Neural cell (in vitro differentiated cells): ENCODE measurements around the gene FNDC11. TPM values are rescaled to one million over a fixed set of nuclear protein-coding genes. Genes with fewer than 3 reads are reported as not detected.

Experiments used
- H2AFZ ChIP-seq: fragments of 200-600, 300-800 bp; sonication (generic), shearing (Covaris generic); 2 replicates; pipeline ENCODE4 v1.6.0; 2014; ENCODE audit warnings: low read depth, mild to moderate bottlenecking, antibody characterized with exemption, low read length, moderate library complexity
- H3F3A ChIP-seq: fragments of 200-600 bp; shearing (Covaris generic); 2 replicates; pipeline ENCODE4 v1.6.1; 2016; ENCODE audit warnings: mild to moderate bottlenecking, moderate library complexity, mixed read lengths, antibody characterized with exemption, low read length; ENCODE audit not compliant: insufficient read depth, poor library complexity, severe bottlenecking
- H3K27ac ChIP-seq: fragments of 200-600, 300-800 bp; sonication (generic), shearing (Covaris generic); 2 replicates; pipeline ENCODE4 v1.5.1; 2014; ENCODE audit warnings: mild to moderate bottlenecking, low read length, moderate library complexity
- H3K27me3 ChIP-seq: fragments of 300-800, 200-600 bp; sonication (generic), shearing (Covaris generic); 2 replicates; pipeline ENCODE4 v1.6.0; 2014; ENCODE audit warnings: mild to moderate bottlenecking, low read depth, low read length, moderate library complexity; ENCODE audit not compliant: insufficient read depth
- H3K36me3 ChIP-seq: fragments of 300-800, 200-600 bp; sonication (generic), shearing (Covaris generic); 2 replicates; pipeline ENCODE4 v1.5.1; 2014; ENCODE audit warnings: mild to moderate bottlenecking, antibody characterized with exemption, low read length, moderate library complexity; ENCODE audit not compliant: insufficient read depth
- H3K4me2 ChIP-seq: fragments of 300-800, 200-600 bp; sonication (generic), shearing (Covaris generic); 2 replicates; pipeline ENCODE4 v1.6.0; 2014; ENCODE audit warnings: mild to moderate bottlenecking, low read length
- H3K4me3 ChIP-seq: fragments of 300-800, 200-600 bp; sonication (generic), shearing (Covaris generic); 2 replicates; pipeline ENCODE4 v1.5.1; 2014; ENCODE audit warnings: mild to moderate bottlenecking, low read length, moderate library complexity
- H3K79me2 ChIP-seq: fragments of 200-600 bp; shearing (Covaris generic); replicated peaks from 2 replicates; pipeline ENCODE4 v1.6.0; 2014; ENCODE audit warnings: mild to moderate bottlenecking, low read length, moderate library complexity; ENCODE audit not compliant: insufficient read depth
- H3K9ac ChIP-seq: fragments of 300-800, 200-600 bp; sonication (generic), shearing (Covaris generic); 2 replicates; pipeline ENCODE4 v1.6.1; 2016; ENCODE audit warnings: mild to moderate bottlenecking, low read length, mixed read lengths
- H3K9me2 ChIP-seq: fragments of 200-600 bp; shearing (Covaris generic); 2 replicates; pipeline ENCODE4 v1.6.1; 2016; ENCODE audit warnings: mild to moderate bottlenecking, low read length, mixed read lengths; ENCODE audit not compliant: insufficient read depth
- H3K9me3 ChIP-seq: fragments of 200-600, 300-800 bp; sonication (generic), shearing (Covaris generic); 2 replicates; pipeline ENCODE4 v1.6.1; 2016; ENCODE audit warnings: mild to moderate bottlenecking, mixed run types, low read length, moderate library complexity, mixed read lengths
- H4K20me1 ChIP-seq: fragments of 200-600 bp; shearing (Covaris generic); 2 replicates; pipeline ENCODE4 v1.6.1; 2016; ENCODE audit warnings: mild to moderate bottlenecking, mixed run types; ENCODE audit not compliant: insufficient read depth
- CTCF ChIP-seq: fragments of 450-650 bp; IDR thresholded peaks from 2 replicates; pipeline ENCODE4 v1.5.1; 2014; ENCODE audit warnings: antibody characterized with exemption, mild to moderate bottlenecking, moderate library complexity; ENCODE audit not compliant: poor library complexity, severe bottlenecking
- EP300 ChIP-seq: fragments of 450-650 bp; conservative IDR thresholded peaks from 2 replicates; pipeline ENCODE4 v1.6.1; 2014; ENCODE audit warnings: antibody characterized with exemption, mild to moderate bottlenecking, moderate library complexity; ENCODE audit not compliant: poor library complexity, severe bottlenecking
- EZH2 ChIP-seq: fragments of 200-600, 300-800 bp; shearing (Covaris generic), sonication (generic); IDR thresholded peaks from 2 replicates; pipeline ENCODE4 v1.6.1; 2014; ENCODE audit warnings: antibody characterized with exemption, low read length, borderline replicate concordance, mild to moderate bottlenecking; ENCODE audit not compliant: insufficient read depth, poor library complexity, severe bottlenecking
- MXI1 ChIP-seq: fragments of 450-650 bp; conservative IDR thresholded peaks from 2 replicates; pipeline ENCODE4 v1.6.1; 2014; ENCODE audit warnings: antibody characterized with exemption, mild to moderate bottlenecking; ENCODE audit not compliant: poor library complexity, severe bottlenecking
- POLR2AphosphoS5 ChIP-seq: IDR thresholded peaks from 2 replicates; pipeline ENCODE4 v1.6.1; 2012
- RAD21 ChIP-seq: fragments of 450-650 bp; conservative IDR thresholded peaks from 2 replicates; pipeline ENCODE4 v1.6.1; 2014; ENCODE audit warnings: antibody characterized with exemption, mild to moderate bottlenecking, moderate library complexity
- REST ChIP-seq: IDR thresholded peaks from 2 replicates; pipeline ENCODE4 v1.6.1; 2012; ENCODE audit warnings: borderline replicate concordance
- SMC3 ChIP-seq: fragments of 450-650 bp; conservative IDR thresholded peaks from 2 replicates; pipeline ENCODE4 v1.6.1; 2014; ENCODE audit warnings: antibody characterized with exemption, mild to moderate bottlenecking, moderate library complexity; ENCODE audit not compliant: poor library complexity
- TAF1 ChIP-seq: IDR thresholded peaks from 2 replicates; pipeline ENCODE4 v1.6.1; 2012; ENCODE audit warnings: low read depth
- polyA plus RNA-seq: library from polyadenylated mRNA; depleted of rRNA; stranded (reverse); fragments of >200 nt; gene quantifications from 2 replicates; pipeline ENCODE4 v1.2.3, GENCODE V29; 2014

The FNDC11 gene
- polyA plus RNA-seq, 1 donor from 2014 or later, result 1.9 TPM

GRCh38 chr20:63562461-63563224, 8.7 kb downstream of the FNDC11 start:
- Histone ChIP-seq H3K4me3 (no peak overlapping the region), H3K9me3 (no peaks in the 10 kb centered on the region), H2AFZ (no peak overlapping the region), H3F3A (no peaks in the 10 kb centered on the region), H3K79me2 (no peaks in the 10 kb centered on the region), H3K27ac (no peak overlapping the region), H3K36me3 (no peaks in the 10 kb centered on the region), H3K9ac (no peak overlapping the region), H3K27me3 (no peaks in the 10 kb centered on the region), H4K20me1 (no peaks in the 10 kb centered on the region), H3K9me2 (no peaks in the 10 kb centered on the region), H3K4me2 (no peak overlapping the region)
- TF ChIP-seq CTCF (no peak), REST (no peak), EP300 (no peak), TAF1 (no peak), MXI1 (no peak)

DNA sequence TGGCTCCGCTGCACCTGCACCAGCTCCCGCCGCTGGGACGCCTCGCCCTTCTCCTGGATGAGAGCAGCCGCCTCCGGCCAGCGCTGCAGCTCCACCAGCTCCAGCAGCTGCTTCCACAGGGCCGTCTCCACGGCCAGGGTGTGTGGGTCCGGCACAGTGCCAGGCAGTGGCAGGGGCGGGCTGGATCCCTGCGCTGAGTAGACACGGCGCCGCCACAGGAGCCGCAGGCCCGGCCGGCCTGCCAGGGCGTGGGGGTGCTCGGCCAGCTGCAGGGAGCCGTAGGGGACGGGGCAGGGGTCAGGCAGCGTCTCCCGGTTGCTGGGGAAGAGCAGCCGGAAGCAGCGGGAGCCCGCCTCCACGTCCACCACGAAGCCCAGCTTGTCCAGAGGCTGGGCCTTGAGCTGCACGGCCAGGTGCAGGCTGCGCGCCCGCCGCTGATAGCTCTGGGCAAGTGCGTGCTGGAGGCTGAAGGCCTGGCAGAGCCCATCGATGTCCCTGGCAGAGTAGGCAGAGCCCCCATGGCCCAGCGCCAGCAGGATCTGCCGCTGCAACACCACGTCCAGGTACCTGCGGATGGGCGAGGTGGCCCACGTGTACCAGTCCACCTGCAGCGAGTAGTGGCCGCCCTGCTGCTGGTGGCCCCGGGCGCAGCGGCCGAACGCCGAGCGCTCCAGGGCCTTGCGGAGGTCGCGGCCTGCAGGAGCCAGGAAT, 9.4 kb downstream of the FNDC11 start:
- Histone ChIP-seq H3K4me3 (no peak overlapping the region), H3K27me3 (no peaks in the 10 kb centered on the region), H3F3A (no peaks in the 10 kb centered on the region), H3K36me3 (no peaks in the 10 kb centered on the region), H3K9ac (no peak overlapping the region), H3K79me2 (no peaks in the 10 kb centered on the region), H3K4me2 (no peak overlapping the region), H4K20me1 (no peaks in the 10 kb centered on the region), H3K27ac (no peak overlapping the region), H3K9me2 (no peaks in the 10 kb centered on the region), H3K9me3 (no peaks in the 10 kb centered on the region), H2AFZ (no peak overlapping the region)
- TF ChIP-seq CTCF, result no peak
- no peak for TF ChIP-seq EP300
- TF ChIP-seq MXI1, result no peak
- no peak for TF ChIP-seq EZH2
- TF ChIP-seq POLR2AphosphoS5, result no peak
- TF ChIP-seq RAD21, result no peak
- no peak for TF ChIP-seq REST
- TF ChIP-seq SMC3, result no peak
